Rectal smooth muscle tissue (tissue), 1 donor: ENCODE results near the gene PLXDC1.
A peak's percentile ranks its signal among the peaks of the same experiment; 100 is the strongest.

Experiments
- H3K27ac ChIP-seq: one replicate; pipeline ENCODE4 v1.7.0; 2013; ENCODE audit warnings: low read depth, low read length, inconsistent platforms
- H3K27me3 ChIP-seq: one replicate; pipeline ENCODE4 v1.7.0; 2013; ENCODE audit warnings: low read length; ENCODE audit not compliant: control insufficient read depth, insufficient read depth
- H3K36me3 ChIP-seq: one replicate; pipeline ENCODE4 v1.7.0; 2013; ENCODE audit warnings: low read length; ENCODE audit not compliant: control insufficient read depth, insufficient read depth
- H3K4me1 ChIP-seq: one replicate; pipeline ENCODE4 v1.7.0; 2013; ENCODE audit warnings: low read length; ENCODE audit not compliant: control insufficient read depth, insufficient read depth
- H3K4me3 ChIP-seq: one replicate; pipeline ENCODE4 v1.7.0; 2013; ENCODE audit warnings: low read length
- H3K9ac ChIP-seq: one replicate; pipeline ENCODE4 v1.7.0; 2013; ENCODE audit warnings: low read length

The PLXDC1 gene

GRCh38 chr17:39077866-39078265 is 73.6 kb downstream of the PLXDC1 start:
- Histone ChIP-seq H3K9ac (no peak overlapping the region), H3K36me3 (no peaks in the 10 kb centered on the region), H3K4me3 (no peak overlapping the region), H3K27me3 (no peaks in the 10 kb centered on the region), H3K27ac (no peak overlapping the region), H3K4me1 (no peaks in the 10 kb centered on the region)

DNA sequence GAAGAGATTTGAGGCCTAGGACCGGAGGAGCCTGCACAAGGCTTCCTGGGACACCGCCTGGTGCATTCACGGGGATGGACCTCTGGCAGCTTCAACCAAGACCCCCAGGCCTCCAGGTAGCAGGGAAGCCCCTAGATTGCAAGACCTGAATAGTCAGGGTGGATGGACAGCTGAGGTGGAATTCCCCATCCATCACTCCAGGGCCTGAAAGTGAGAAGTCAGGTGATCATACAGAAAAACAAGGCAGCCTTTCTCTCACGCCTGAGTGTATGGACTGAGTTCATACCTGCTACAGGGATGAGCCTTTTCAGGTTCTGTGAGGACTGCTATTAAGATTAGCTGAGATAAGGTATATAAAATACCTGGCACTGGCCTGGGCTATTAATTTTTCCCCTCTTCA is 74.2 kb downstream of the PLXDC1 start:
- Histone ChIP-seq H3K27ac (no peak overlapping the region), H3K27me3 (no peaks in the 10 kb centered on the region), H3K36me3 (no peaks in the 10 kb centered on the region), H3K4me3 (no peak overlapping the region), H3K4me1 (no peaks in the 10 kb centered on the region), H3K9ac (no peak overlapping the region)

GRCh38 chr17:39074676-39075075 is 76.8 kb downstream of the PLXDC1 start:
- H3K27me3 ChIP-seq: no peaks in the 10 kb centered on the region

DNA sequence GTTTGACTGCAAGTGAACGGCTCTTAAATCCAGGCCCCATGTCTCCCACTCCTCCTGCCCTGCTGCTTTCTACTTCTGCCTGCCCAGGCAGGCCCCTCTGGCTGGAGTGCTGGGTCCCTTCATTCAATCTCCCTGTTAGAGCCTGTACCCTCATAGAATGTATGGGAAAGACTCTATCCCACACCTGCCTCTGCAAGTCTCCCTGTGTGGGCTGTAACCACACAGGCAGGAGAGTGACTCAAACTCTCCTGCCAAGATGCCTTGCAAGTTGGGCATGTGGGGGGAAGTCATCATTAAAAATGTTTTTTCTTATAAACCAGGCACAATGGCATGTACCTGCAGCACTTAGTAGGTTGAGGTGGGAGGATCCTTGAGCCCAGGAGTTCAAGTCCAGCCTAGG is 77.5 kb downstream of the PLXDC1 start:
- H3K4me1 ChIP-seq: no peaks in the 10 kb centered on the region
- H3K4me3 ChIP-seq: no peak overlapping the region
- H3K27ac ChIP-seq: no peak overlapping the region
- no peaks in the 10 kb centered on the region for H3K36me3 ChIP-seq
- H3K27me3 ChIP-seq: no peaks in the 10 kb centered on the region
- no peak overlapping the region for H3K9ac ChIP-seq

More at GRCh38 chr17:39074676-39075075, 76.8 kb downstream of the PLXDC1 start:
- no peak overlapping the region for H3K27ac ChIP-seq
- no peak overlapping the region for H3K4me3 ChIP-seq
- no peak overlapping the region for H3K9ac ChIP-seq
- no peaks in the 10 kb centered on the region for H3K4me1 ChIP-seq
- no peaks in the 10 kb centered on the region for H3K36me3 ChIP-seq

- Histone ChIP-seq H3K36me3 (no peaks in the 10 kb centered on the region), H3K9ac (no peak overlapping the region), H3K27me3 (no peaks in the 10 kb centered on the region), H3K4me1 (no peaks in the 10 kb centered on the region), H3K4me3 (no peak overlapping the region), H3K27ac (no peak overlapping the region)
Observed at GRCh38 chr17:39073353-39073752, 78.1 kb downstream of the PLXDC1 start.

DNA sequence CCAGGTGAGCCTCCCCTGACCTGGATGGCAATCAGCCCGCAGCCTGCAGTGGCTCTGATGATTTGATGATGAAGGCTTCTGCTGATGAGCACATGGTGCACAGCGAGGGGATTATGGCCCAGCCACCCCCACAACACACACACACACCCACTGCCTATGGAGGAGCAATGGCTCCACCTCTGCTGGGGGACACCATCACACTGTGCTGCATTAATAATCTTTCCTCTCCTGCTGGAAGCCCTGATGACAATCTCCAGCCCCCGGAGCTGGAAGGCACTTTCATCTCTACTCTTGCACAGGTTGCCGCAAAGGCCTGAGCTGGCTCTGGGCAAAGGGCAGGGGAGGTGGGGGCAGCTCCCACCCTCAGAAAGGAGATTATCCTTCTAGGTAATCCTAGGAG is 79.9 kb downstream of the PLXDC1 start:
- H3K36me3 ChIP-seq: no peaks in the 10 kb centered on the region
- H3K4me1 ChIP-seq: no peaks in the 10 kb centered on the region
- no peak overlapping the region for H3K4me3 ChIP-seq
- H3K27me3 ChIP-seq: no peaks in the 10 kb centered on the region
- H3K27ac ChIP-seq: no peak overlapping the region
- H3K9ac ChIP-seq: no peak overlapping the region

DNA sequence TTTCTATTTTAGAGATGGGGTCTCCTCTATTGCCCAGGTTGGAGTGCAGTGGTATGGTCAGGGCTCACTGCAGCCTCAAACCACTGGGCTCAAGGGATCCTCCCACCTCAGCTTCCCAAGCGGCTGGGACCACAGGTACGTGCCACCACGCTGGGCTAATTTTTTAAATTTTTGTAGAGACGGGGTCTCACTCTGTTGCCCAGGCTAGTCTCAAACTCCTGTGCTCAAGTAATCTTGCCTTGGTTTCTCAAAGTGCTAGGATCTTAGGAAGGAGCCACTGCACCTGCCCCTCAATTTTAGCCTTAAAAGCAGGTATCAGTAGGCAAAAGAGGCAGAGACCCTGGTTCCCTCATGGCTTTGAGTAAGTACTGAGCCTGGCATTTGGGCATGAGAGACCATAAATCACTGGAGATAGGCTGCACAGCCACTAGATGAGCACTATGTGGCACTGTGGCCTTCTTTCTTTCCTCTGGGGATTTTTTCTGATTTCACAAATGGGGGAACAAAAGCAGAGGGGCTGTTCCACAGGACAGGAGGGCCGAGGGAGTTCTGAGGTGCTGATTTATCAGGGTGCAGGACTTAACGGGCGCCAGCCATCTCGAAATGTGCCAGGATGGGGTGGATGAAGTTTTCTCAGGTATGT is 82.2 kb downstream of the PLXDC1 start:
- no peak overlapping the region for H3K4me3 ChIP-seq
- no peak overlapping the region for H3K9ac ChIP-seq
- no peak overlapping the region for H3K27ac ChIP-seq
- H3K4me1 ChIP-seq: peaks cover 2% of the 10 kb centered on the region
- H3K27me3 ChIP-seq: no peaks in the 10 kb centered on the region
- H3K36me3 ChIP-seq: no peaks in the 10 kb centered on the region

DNA sequence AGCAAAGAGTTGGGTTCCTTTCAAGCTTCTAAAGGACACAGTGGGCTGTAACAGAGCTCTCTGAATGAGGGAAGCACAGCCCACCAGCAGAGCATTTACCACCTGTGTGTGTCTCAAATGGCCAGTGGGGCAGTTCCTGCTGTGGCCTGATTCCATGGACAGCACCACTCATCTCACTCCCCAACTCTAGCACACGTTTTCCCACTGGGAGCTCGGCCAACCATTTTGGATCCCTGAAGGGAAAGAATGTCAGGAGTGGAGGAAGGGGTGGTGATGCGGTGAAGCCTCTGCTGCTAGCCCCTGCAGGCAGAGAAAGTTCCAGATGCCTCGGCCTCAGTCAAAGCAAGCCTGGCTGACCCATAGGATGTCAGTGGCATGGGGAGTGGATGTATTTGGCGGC is 86.6 kb downstream of the PLXDC1 start:
- H3K27ac ChIP-seq: no peak overlapping the region
- no peaks in the 10 kb centered on the region for H3K36me3 ChIP-seq
- H3K9ac ChIP-seq: no peak overlapping the region
- H3K27me3 ChIP-seq: no peaks in the 10 kb centered on the region
- peaks cover 2% of the 10 kb centered on the region for H3K4me1 ChIP-seq
- H3K4me3 ChIP-seq: no peak overlapping the region

GRCh38 chr17:39064374-39064773 is 87.1 kb downstream of the PLXDC1 start:
- Histone ChIP-seq H3K27ac (no peak overlapping the region), H3K9ac (no peak overlapping the region), H3K27me3 (no peaks in the 10 kb centered on the region), H3K36me3 (no peaks in the 10 kb centered on the region), H3K4me3 (no peak overlapping the region), H3K4me1 (peaks cover 2% of the 10 kb centered on the region)

GRCh38 chr17:39063681-39064069 is 87.8 kb downstream of the PLXDC1 start:
- no peaks in the 10 kb centered on the region for H3K36me3 ChIP-seq
- no peaks in the 10 kb centered on the region for H3K27me3 ChIP-seq
- H3K27ac ChIP-seq: no peak overlapping the region
- H3K4me1 ChIP-seq: peaks cover 2% of the 10 kb centered on the region
- no peak overlapping the region for H3K4me3 ChIP-seq
- no peak overlapping the region for H3K9ac ChIP-seq

DNA sequence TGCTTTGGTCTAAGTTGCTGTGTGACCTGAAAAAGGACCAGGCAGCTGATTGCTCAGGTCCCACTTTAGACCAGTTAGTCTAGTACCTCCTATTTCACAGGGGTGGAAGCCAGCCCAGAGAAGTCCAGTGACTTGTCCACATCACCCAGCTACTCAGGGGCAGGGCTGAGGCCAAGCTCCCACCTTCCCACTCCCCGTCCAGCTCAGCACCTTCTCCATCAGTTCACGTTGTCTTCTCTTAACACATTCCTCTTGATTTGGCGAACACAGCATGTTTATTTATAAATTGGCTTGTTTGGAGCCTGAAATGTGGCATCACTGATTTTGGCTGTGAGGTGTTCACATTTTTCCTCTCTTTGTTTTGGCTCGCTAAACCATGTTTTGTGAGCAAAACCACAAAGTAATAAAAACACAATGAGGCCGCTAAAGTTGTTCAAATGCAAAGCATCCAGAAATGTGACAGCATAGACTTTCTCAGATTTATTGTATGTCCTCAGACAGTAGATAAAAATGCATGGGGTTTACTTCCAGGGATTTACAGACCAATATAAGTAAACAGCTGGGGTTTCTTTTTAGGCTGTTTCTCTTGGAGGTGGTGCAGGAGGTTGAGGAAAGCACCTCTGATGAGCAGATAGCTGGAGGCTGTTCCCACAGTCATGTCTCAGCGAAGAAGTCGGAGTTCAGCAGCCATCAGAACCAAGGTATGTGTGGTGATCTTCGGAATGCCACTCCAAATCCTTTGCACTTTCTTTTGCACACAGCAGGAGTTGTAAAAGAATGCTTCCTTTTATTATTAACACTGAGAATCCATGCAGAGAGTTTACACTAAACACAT is 88.4 kb downstream of the PLXDC1 start:
- no peak overlapping the region for H3K27ac ChIP-seq
- H3K36me3 ChIP-seq: no peaks in the 10 kb centered on the region
- H3K4me1 ChIP-seq: peaks cover 2% of the 10 kb centered on the region
- no peaks in the 10 kb centered on the region for H3K27me3 ChIP-seq
- no peak overlapping the region for H3K9ac ChIP-seq
- H3K4me3 ChIP-seq: no peak overlapping the region

- Histone ChIP-seq H3K27me3 (no peaks in the 10 kb centered on the region), H3K4me1 (no peaks in the 10 kb centered on the region), H3K27ac (no peak overlapping the region), H3K9ac (no peak overlapping the region), H3K4me3 (no peak overlapping the region), H3K36me3 (no peaks in the 10 kb centered on the region)
Observed at GRCh38 chr17:39058524-39058923, 92.9 kb downstream of the PLXDC1 start.

- Histone ChIP-seq H3K27me3 (no peaks in the 10 kb centered on the region), H3K36me3 (no peaks in the 10 kb centered on the region), H3K9ac (no peak overlapping the region), H3K4me1 (no peaks in the 10 kb centered on the region), H3K4me3 (peak overlapping the region; percentile 91), H3K27ac (no peak overlapping the region)
Observed at GRCh38 chr17:39057701-39058206, 93.7 kb downstream of the PLXDC1 start.
